Keratinocyte (primary cell): Measurements from ENCODE around the gene RMND5B.

Experiments
- CTCF ChIP-seq, 3 experiments: IDR thresholded peaks in 1 of 3; conservative IDR thresholded peaks in 1 of 3; optimal IDR thresholded peaks in 1 of 3; 2 replicates in 2 of 3; 3 replicates in 1 of 3; pipeline versions ENCODE3 to v1.5.1; 2011; ENCODE audit warnings: low read length in 3 of 3, mild to moderate bottlenecking in 3 of 3, moderate library complexity in 2 of 3, control low read depth in 1 of 3, inconsistent platforms in 1 of 3; ENCODE audit not compliant: insufficient read depth in 2 of 3; ENCODE audit errors: extremely low read depth in 1 of 3
- EZH2 ChIP-seq: IDR thresholded peaks from one replicate; pipeline ENCODE4 v1.6.1; 2012; ENCODE audit warnings: inconsistent platforms, mild to moderate bottlenecking, low read length, moderate library complexity

DNA sequence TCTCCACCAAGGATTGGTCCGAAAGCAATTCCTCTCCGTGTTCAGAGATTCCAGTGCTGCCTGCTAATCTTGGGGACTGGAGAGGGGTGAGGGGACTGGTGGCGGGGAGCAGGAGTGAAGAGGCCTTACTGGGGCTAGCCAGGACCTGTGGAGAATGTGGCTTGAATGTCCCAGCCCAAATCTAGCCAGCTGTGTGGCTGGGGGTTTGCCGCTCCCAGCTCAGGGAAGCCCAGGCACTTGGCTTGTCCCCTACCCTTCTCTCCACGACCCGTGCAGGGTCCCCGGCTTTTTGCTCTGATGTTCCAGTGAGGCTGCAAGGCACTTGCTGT, 15.0 kb upstream of the RMND5B start:
- TF ChIP-seq CTCF (optimal IDR thresholded peaks at IDR 0.05 in 1 of 3, IDR thresholded peaks at IDR 0.05 in 1 of 3, conservative IDR thresholded peaks at IDR 0.05 in 1 of 3; ENCODE audit: extremely low read depth in 1 of 3, insufficient read depth in 2 of 3, low read length in 3 of 3) (no peak), EZH2 (no peak)
